Ascending aorta (tissue), 2 donors: Measurements from ENCODE around the gene ZNF394. TPM values are rescaled to one million over a fixed set of nuclear protein-coding genes. Genes with fewer than 3 reads are reported as not detected.

Experiments used
- DNase-seq, 2 donors: peaks; one replicate each; pipeline ENCODE4 v3.0.0-alpha.2; 2019; ENCODE audit warnings: low spot score in 2 of 2
- H3K27ac ChIP-seq, 2 donors: fragments of 200-600 bp; sonication (generic); one replicate each; pipeline ENCODE4 v1.5.1; 2016 to 2017; ENCODE audit warnings: mild to moderate bottlenecking in 1 of 2
- H3K27me3 ChIP-seq: fragments of 200-600 bp; sonication (generic); one replicate; pipeline ENCODE4 v1.5.1; 2017
- H3K36me3 ChIP-seq, 2 donors: fragments of 200-600 bp; sonication (generic); one replicate each; pipeline ENCODE4 v1.5.1; 2016
- H3K4me1 ChIP-seq, 2 donors: fragments of 200-600 bp; sonication (generic); one replicate each; pipeline ENCODE4 v1.5.1; 2016 to 2017; ENCODE audit warnings: mild to moderate bottlenecking in 1 of 2
- H3K4me3 ChIP-seq, 2 donors: fragments of 200-600 bp; sonication (generic); one replicate each; pipeline ENCODE4 v1.5.1; 2016 to 2017; ENCODE audit warnings: mild to moderate bottlenecking in 1 of 2
- H3K9me3 ChIP-seq, 2 donors: fragments of 200-600 bp; sonication (generic); one replicate each; pipeline ENCODE4 v1.5.1; 2016
- intact Hi-C: fragments of 100-400 bp; cut with DNase I; formaldehyde crosslinking; loops from one replicate; pipeline ENCODE4 v1.15.1; 2023
- total RNA-seq: library from RNA; depleted of rRNA; stranded (reverse); fragments of >200 nt; gene quantifications from one replicate; pipeline ENCODE4 v1.1.0, GENCODE V29; 2016
- TF ChIP-seq, protein P1 (sequence below), 3 experiments: fragments of 200-600 bp in 2 of 3; fragments of 450-650 bp in 1 of 3; sonication (generic) in 2 of 3; IDR thresholded peaks; one replicate each; pipeline ENCODE4 v1.5.1; 2016 to 2019; ENCODE audit warnings: antibody characterized with exemption in 3 of 3, mild to moderate bottlenecking in 1 of 3, moderate library complexity in 1 of 3

ZNF394 gene
- total RNA-seq, 1 donor from 2014 or later, result 25.7 TPM

DNA sequence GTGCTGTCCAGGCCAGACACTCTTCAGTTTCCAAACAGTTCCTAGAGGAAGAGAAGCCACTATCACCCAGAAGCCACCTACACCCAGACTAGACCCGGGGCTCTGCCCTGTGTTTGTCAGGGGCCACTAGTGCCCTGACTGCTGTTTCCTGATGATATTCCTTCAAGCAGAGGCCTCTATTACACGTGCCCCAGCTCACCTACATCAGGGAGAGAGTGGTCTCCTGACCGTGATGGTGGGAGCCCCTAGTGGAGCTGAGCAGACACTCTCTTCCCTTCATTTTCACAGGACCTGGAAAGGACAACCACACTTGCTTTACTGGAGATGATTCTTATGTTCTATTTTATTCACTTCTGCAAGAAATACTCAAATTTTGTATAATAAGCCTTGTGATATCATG, 9.2 kb downstream of the ZNF394 start:
- Histone ChIP-seq H3K36me3 (peaks cover 37 to 47% of the 10 kb centered on the region in 2 donors), H3K27ac (no peak overlapping the region), H3K4me3 (no peak overlapping the region), H3K27me3 (no peaks in the 10 kb centered on the region), H3K9me3 (peaks cover 18 to 21% of the 10 kb centered on the region in 2 donors), H3K4me1 (no peaks in the 10 kb centered on the region)
- TF ChIP-seq, protein P1, sequence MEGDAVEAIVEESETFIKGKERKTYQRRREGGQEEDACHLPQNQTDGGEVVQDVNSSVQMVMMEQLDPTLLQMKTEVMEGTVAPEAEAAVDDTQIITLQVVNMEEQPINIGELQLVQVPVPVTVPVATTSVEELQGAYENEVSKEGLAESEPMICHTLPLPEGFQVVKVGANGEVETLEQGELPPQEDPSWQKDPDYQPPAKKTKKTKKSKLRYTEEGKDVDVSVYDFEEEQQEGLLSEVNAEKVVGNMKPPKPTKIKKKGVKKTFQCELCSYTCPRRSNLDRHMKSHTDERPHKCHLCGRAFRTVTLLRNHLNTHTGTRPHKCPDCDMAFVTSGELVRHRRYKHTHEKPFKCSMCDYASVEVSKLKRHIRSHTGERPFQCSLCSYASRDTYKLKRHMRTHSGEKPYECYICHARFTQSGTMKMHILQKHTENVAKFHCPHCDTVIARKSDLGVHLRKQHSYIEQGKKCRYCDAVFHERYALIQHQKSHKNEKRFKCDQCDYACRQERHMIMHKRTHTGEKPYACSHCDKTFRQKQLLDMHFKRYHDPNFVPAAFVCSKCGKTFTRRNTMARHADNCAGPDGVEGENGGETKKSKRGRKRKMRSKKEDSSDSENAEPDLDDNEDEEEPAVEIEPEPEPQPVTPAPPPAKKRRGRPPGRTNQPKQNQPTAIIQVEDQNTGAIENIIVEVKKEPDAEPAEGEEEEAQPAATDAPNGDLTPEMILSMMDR (IDR thresholded peaks at IDR 0.05), result no peak
- intact Hi-C loops, result no loop called here
- DNase-seq, result no peak

DNA sequence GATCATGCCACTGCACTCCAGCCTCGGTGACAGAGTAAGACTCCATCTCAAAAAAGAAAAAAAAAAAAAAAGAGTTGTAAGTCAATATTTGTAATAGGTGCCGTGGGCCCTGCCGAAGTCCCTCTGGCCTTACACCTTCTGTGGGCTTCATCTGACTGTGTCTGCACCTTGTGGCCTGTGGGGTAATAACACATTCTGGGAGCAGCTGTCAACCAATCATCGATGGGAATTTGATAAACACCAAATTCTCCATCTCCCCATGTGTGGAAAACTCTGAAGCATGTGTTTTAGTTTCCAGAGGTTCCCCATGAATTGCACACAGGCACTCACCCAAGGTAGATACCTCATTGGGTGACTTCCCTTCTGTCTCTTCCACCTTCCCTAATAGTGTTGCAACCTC, 10.8 kb downstream of the ZNF394 start:
- Histone ChIP-seq H3K36me3 (peaks cover 26 to 44% of the 10 kb centered on the region in 2 donors), H3K4me1 (no peaks in the 10 kb centered on the region), H3K27me3 (no peaks in the 10 kb centered on the region), H3K4me3 (no peak overlapping the region), H3K27ac (no peak overlapping the region), H3K9me3 (peaks cover 11 to 14% of the 10 kb centered on the region in 2 donors)
- intact Hi-C loops, result no loop called here
- TF ChIP-seq, protein P1 (IDR thresholded peaks at IDR 0.05), result no peak
- DNase-seq, result no peak

DNA sequence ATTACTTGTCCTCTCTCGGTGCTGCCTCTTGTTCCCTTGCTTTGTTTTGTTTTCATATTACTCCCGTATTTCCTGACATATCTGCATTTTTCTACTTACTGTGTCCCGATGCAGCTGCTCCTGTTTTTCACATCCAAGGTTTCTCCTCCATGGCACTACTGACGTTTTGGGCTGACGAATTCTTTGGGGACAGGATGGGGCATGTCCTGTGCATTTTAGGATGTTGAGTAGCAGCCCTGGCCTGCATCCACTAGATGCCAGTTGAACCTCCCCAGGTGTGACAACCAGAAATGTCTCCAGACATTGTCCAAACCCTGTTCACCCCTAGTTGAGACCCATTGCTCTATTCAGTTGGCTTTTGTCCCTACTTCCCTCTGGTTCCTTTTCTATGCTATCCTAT, 15.0 kb downstream of the ZNF394 start:
- H3K4me3 ChIP-seq, result no peak overlapping the region
- intact Hi-C loops, result no loop called here
- H3K4me1 ChIP-seq, result no peaks in the 10 kb centered on the region
- TF ChIP-seq, protein P1 (IDR thresholded peaks at IDR 0.05), result no peak
- DNase-seq, result no peak
- no peak overlapping the region for H3K27ac ChIP-seq
- peaks cover 6 to 34% of the 10 kb centered on the region in 2 donors for H3K36me3 ChIP-seq
- no peaks in the 10 kb centered on the region for H3K27me3 ChIP-seq
- H3K9me3 ChIP-seq, result no peaks in the 10 kb centered on the region

DNA sequence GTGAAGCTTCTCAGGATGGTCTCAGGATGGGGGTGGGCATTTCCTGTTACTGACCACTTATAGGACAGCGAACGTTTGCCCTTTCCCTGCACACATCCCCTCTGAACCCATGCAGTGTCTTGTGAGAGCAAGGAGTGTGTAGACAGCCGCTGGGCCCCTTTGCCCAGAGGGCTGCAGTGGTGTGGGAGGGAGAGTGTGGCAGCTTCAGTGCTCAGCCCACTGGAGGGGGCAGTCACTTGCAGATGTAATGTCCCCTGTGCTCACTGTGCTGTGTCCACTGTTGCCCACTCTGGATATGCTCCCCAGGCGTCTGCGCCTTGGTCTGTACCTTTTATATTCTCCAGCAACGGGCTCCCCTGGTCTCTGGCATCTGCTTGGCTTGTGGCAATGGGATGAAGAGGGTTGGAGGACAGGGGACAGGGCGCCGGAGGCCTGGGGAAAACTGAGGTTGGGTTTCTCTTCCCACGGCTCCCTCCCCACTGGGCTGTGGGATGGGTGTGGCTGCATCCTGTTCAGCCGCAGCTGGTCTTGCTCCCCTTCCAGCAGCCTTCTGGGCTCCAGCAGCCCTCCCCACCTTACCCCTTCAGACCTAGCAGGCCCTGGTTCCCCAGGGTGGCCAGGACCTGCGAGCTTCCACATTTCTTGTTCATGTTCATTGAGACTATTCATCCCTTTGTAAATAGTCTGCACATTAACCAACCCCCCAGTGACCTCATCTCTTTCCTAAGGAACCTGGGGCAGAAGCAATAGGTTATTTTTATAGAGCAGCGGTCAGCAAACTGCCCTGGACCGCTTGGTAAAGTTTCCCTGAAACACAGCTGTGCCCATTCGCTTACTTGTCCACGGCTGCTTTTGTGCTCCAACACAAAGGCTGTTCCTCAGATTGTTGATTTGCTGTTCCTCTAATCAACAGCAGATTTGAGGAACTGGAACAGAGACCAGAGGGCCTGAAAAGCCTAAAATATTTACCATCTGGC, 21.3 kb downstream of the ZNF394 start:
- TF ChIP-seq, protein P1 (IDR thresholded peaks at IDR 0.05), result no peak
- Histone ChIP-seq H3K9me3 (no peaks in the 10 kb centered on the region), H3K4me1 (peaks cover 0 to 3% of the 10 kb centered on the region in 2 donors), H3K4me3 (no peak overlapping the region), H3K27ac (no peak overlapping the region), H3K36me3 (peaks cover 8 to 17% of the 10 kb centered on the region in 2 donors), H3K27me3 (no peaks in the 10 kb centered on the region)
- intact Hi-C loops, result no loop called here
- no peak for DNase-seq

DNA sequence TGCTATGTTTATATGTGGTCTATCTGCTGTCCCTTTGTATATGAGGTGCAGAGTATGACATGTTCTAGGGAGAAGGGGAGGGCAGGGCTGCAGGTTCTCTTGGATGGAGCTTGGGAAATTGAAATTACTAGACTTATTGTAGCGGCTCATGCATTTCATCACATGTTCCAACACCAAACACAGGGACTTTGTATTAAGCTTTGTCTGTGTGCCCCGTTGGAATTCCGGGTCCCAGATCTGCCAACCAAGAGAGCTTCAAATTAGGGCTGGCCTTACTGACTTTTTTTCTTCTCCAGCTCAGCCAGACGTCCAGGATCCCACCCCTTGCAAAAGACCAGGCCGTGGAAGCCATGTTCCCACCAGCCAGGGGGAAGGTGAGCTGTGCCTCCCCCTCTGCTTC, 24.0 kb downstream of the ZNF394 start:
- DNase-seq, result no peak
- Histone ChIP-seq H3K4me3 (no peak overlapping the region), H3K36me3 (peaks cover 7 to 8% of the 10 kb centered on the region in 2 donors), H3K9me3 (no peaks in the 10 kb centered on the region), H3K27me3 (no peaks in the 10 kb centered on the region), H3K4me1 (peaks cover 0 to 14% of the 10 kb centered on the region in 2 donors), H3K27ac (no peak overlapping the region)
- TF ChIP-seq, protein P1 (IDR thresholded peaks at IDR 0.05), result no peak
- intact Hi-C loops, result no loop called here
